ENCODE data around the gene EPAS1.

EPAS1 gene

GRCh38 chr2:46263347-46263746 is 33.9 kb upstream of the EPAS1 start:
- TF ChIP-seq CTCF (IDR thresholded peaks at IDR 0.05; ENCODE audit: control insufficient read depth, extremely low read depth, insufficient read depth), result no peak
- no peak for DNase-seq (ENCODE audit: low read depth)
- no peak overlapping the region for H3K4me3 ChIP-seq (ENCODE audit: low read depth, low read length)

- no peak overlapping the region for H3K4me3 ChIP-seq (ENCODE audit: low read depth, low read length)
- no peak for TF ChIP-seq CTCF (IDR thresholded peaks at IDR 0.05; ENCODE audit: control insufficient read depth, extremely low read depth, insufficient read depth)
- DNase-seq (ENCODE audit: low read depth), result no peak
Observed at GRCh38 chr2:46264447-46264846, 32.8 kb upstream of the EPAS1 start.

- TF ChIP-seq CTCF (IDR thresholded peaks at IDR 0.05; ENCODE audit: control insufficient read depth, extremely low read depth, insufficient read depth), result no peak
- DNase-seq (ENCODE audit: low read depth), result no peak
- H3K4me3 ChIP-seq (ENCODE audit: low read depth, low read length), result no peak overlapping the region
Observed at GRCh38 chr2:46266134-46266533, 31.1 kb upstream of the EPAS1 start.

- no peak overlapping the region for H3K4me3 ChIP-seq (ENCODE audit: low read depth, low read length)
- no peak for DNase-seq (ENCODE audit: low read depth)
- TF ChIP-seq CTCF (IDR thresholded peaks at IDR 0.05; ENCODE audit: control insufficient read depth, extremely low read depth, insufficient read depth), result no peak
Observed at GRCh38 chr2:46267616-46268015, 29.6 kb upstream of the EPAS1 start.

- DNase-seq (ENCODE audit: low read depth), result no peak
- TF ChIP-seq CTCF (IDR thresholded peaks at IDR 0.05; ENCODE audit: control insufficient read depth, extremely low read depth, insufficient read depth), result no peak
- H3K4me3 ChIP-seq (ENCODE audit: low read depth, low read length), result no peak overlapping the region
Observed at GRCh38 chr2:46268196-46268595, 29.0 kb upstream of the EPAS1 start.

GRCh38 chr2:46269001-46269400 is 28.2 kb upstream of the EPAS1 start:
- TF ChIP-seq CTCF (IDR thresholded peaks at IDR 0.05; ENCODE audit: control insufficient read depth, extremely low read depth, insufficient read depth), result no peak
- H3K4me3 ChIP-seq (ENCODE audit: low read depth, low read length), result no peak overlapping the region
- DNase-seq (ENCODE audit: low read depth), result no peak

GRCh38 chr2:46269544-46270273 is 27.5 kb upstream of the EPAS1 start:
- no peak for DNase-seq (ENCODE audit: low read depth)
- no peak for TF ChIP-seq CTCF (IDR thresholded peaks at IDR 0.05; ENCODE audit: control insufficient read depth, extremely low read depth, insufficient read depth)

More at GRCh38 chr2:46269544-46270273, 27.5 kb upstream of the EPAS1 start:
- H3K4me3 ChIP-seq (ENCODE audit: low read depth, low read length), result no peak overlapping the region
